Stimulated activated CD4-positive, alpha-beta T cell treated with anti-CD3 and anti-CD28 coated beads, Interleukin-1b, Interleukin-23, amount 100 ng/mL, for 4 hours (primary cell): ENCODE measurements around the gene ANKRD18A.

Experiments
- DNase-seq, 2 donors: peaks; one replicate each; pipeline ENCODE4 v3.0.0-alpha.2; 2020; ENCODE audit warnings: low read depth in 2 of 2

Gene ANKRD18A

DNA sequence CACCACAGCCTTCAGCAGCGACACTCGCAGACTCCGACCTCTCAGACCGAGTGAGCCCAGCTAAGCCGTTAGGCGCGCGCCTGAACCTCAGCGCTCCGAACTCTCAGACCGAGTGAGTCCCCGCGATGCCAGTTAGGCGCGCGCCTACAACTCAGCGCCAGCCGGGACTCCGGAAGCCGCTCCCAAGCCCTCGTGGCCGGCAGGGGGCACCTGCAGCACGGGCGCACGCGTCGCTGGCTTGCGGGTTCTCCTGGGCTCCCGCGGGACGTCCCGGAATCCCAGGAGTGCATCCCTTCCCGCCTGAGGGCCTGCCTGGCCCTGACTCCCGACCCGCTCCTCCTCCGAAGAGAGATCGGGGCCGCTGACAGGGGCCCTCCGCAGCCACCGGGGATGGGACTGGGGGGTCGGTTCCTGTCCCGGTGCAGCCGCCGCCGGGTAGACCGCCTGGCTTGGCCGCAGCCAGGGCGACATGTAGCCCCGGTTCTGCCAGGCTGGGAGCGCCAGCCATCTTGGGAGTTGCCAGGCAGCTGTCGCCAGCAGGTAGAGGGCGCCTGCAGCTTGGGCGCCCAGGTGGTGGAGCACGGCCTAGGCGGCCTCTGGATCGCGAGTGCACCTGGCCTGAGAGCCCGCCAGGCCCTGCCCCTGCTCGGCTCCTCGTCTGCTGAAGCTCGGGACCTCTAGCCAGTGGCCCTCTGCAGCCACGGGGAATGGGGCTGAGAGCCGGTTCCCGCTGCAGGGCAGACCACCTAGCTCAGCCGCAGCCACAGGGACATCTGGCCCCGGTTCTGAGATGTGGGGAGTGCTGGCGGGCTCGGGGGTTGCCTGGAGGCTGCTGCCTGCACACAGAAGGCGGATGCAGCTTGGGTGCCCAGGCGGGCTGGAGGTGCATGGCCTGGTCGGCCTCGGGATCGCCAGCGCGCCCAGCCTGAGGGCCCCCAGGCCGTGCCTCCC lies at the start of gene ANKRD18A:
ANKRD18A (minus strand) TSS at position 114 of the 951 bp plus-strand sequence. CDS start 311 bp downstream, outside the sequence.
- DNase-seq = peak; percentile 45 to 66

DNA sequence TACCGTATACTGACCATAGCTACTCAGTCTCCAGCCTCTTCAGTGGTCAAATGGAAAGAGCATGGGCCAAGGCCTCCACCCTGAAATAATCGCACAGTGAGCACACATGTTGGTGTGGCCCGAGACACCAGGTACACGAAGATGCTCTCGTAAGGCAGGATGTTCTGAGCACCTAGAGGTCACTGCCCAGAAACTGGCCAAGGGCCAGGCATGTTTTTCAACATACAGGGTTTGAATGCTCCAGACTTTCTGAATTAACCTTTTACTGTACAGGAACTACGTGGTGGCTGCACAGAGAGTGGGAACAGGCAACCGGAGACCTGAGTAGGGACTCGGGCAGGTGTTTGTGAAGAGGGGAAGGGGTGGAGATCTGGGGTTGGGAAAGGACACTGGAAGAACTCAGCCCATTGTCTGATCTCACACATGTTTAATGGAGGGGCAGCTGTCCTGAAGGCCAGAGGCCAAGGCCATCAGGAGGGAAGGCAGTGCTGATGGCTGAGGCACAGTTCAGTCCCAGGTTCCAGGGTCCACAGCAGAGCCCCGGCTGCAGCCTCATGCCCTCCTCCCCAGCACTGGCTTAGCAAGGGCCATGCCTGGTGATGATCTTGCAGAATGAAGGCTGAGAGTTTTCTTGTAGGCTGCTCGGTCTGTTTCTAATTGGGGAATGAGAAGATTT lies 48.5 kb upstream of the ANKRD18A start:
- no peak for DNase-seq

DNA sequence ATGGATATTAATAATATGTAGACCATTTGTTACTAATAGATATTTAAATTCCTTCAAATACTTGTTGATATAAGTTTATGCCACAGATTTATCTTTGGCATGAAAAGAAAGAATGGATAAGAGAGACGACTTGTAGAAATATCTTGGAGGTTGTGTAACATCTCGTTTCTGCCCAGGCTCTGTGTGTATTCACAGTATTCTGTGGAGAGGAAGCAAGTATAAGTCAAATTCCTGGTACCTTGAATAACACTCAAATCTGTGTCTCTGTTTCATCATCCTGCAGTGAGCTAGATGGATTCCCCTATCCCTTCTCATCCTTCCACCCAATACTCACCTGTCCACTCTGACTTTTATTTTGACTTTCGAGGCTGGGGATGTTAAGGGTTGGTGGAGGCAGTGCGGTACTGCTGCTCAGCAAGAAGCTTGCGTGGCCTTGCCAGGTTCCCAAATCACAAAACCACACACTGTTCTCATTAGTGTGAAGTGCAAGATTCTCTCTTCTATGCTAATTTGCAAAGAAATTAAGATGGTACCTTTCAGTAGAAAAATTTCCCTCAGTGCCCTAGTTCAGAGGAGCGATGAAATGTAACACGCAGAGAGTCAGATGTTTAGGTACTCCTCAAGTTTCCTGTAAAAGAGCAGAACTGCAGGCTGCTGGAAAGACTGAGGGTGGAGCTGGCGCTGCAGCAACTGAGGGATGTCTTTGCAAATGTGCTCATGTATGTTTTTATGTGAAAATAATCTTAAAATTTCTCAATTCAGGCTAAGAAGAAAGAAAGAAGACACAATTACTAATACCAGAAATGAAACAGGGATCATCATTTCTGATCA lies 42.6 kb upstream of the ANKRD18A start:
- no peak for DNase-seq

DNA sequence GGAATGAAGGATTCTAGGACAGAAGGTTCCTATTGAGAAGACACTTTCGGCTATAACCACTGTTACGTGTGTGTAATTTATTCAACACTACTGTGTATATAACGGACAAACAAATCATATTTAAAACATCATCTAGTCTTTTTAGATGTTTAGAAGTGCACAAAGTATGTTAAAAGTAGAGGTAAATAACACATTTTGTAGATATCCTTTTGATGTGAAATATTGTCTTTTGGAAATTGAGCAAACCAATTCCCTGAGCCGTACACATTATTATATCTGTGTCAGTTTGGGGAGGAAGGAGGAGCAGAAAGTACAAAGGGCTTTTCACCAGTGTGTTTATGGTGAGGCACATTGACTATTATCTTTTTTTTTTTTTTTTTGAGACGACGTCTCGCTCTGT lies 39.1 kb upstream of the ANKRD18A start:
- DNase-seq = no peak

DNA sequence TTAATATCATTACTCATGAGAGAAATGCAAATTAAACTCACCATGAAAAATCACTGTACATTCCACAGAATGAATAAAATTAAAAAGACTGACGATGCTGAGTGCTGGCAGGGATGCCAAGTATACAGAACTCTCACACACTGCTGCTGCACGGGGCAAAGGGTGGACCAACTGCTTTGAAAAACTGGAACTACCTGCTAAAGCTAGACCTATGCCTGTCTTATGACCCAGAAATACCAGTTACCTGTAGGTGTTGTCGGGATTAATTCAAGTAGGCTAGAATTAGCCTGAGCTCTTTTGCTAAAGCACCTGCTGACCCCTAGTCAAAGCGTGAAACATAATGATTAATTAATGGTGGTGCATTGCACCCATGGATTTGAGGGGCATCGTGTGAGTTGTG lies 36.5 kb upstream of the ANKRD18A start:
- DNase-seq = no peak

DNA sequence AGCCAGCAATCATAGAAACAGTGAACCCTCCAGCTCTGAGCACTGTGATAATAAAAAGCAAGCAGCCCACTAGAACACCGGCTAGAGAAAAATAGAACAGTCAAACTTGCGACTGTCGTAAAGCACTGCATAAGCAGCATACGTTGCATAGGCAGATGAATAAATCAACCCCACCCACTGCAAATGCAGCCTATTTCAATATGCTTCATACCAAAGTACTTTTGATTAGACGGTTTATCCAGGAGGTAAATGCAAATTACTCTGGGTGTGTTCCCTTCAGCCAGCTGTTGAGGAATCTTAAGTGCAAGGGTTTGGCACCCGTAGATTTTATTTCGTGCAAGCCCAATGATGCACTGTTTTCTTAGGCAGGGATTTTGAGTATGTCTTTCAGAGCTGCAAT lies 32.1 kb upstream of the ANKRD18A start:
- DNase-seq = no peak

DNA sequence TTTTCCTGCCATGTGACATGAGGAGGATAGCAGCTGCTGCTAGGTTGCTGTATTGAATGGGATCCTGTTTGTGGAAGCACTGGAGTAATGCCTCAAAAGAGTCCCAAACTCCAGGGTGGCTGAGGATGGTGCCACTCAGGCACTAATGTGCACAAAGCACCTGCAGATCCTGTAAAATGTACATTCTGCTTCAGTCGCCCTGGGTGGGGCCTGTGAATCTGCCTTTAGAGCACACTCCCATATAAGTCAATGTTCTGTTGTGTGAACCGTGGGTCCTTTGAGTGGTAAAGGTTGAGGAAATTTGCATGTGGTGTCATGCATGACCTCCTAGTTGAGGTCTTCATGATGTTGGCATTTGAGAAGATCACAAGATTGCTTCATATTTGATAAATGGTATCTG lies 31.6 kb upstream of the ANKRD18A start:
- DNase-seq = no peak

DNA sequence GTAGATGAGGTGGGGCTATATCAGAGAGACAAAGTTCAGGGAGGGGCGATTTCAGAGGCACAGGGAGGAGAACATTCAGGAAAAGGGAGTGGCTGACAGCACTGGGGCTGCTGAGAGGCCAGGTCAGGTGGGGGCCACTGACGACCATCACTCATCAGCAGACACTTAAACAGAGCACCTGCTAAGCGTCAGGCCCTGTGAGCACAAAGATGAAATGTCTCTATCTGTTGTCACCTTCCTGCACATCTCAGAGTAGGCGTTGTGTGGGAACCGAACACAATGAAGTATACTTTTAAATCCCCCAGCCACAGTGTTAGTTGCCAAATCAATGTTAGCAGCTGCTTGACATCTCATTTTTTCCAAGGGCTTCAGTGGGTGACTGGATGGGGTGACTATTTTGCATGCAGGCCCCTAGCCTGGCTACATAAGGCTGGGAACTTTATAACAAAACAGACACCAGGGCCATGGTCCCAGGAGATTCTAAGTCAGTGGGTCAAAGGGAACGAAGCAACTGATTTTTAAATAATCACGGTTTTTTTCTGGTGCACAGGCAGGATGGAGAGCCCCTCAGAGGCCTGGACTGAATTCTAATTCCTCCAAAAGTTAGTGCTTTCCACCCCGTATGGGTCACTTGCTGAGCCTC lies 31.1 kb upstream of the ANKRD18A start:
- no peak for DNase-seq

DNA sequence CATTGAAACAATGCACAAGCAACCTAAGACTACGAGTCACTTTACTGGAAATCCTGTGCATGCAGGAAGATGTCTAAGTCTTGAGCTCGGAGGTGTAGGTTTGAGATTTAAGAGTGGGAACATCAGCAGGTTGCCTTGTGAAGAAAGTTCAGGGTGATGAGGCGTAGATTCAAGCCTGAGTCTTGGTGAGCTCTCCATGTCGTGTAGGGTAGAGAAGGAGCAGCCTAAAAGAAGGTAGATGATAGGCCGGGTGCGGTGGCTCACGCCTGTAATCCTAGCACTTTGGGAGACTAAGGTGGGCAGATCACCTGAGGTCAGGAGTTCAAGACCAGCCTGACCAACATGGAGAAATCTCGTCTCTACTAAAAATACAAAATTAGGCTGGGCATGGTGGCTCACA lies 30.2 kb upstream of the ANKRD18A start:
- no peak for DNase-seq

DNA sequence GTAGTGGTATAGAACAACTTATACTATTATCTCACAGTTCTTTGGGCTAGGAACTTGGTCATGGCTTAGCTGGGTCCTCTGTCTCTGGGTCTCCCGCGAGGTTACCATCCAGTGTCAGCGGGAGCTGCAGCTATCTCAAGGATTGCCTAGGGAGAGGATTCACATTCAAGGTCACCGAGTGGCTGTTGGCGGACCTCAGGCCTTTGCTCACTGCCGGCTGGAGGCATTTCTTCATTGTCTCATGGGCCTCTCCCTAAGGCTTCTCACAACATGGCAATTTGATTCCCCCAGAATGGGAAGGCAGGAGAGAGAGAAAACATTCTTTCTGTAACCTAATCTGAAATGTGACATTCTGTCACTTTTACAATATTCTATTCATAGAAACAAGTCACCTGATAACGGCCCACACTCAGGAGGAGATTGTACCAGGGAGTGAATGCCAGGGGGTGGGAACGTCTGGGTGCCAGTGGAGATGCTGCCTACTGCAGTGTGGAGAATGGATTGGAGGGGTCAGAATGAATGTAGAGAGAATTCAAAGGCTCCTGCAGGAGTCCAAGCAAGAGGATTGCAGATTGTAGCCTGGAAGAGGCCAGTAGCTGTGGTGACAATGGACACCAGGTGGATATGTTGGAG lies 29.5 kb upstream of the ANKRD18A start:
- no peak for DNase-seq

DNA sequence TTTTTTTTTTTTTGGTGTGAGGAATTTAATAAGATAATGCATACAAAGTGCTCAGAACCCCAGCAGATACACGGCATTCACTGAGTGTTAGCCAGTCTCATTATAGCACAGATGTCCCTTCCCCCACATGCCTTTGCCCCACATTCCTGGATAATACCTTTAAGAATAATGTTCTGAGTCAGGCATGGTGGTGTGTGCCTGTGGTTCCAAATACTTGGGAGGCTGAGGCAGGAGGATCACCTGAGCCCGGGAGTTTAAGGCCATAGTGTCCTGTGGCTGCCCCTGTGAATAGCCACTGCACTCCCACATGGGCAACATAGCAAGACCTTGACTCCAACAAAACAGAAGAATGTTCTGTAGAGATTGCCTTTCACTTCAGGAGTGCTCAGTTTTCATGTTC lies 24.2 kb upstream of the ANKRD18A start:
- no peak for DNase-seq

DNA sequence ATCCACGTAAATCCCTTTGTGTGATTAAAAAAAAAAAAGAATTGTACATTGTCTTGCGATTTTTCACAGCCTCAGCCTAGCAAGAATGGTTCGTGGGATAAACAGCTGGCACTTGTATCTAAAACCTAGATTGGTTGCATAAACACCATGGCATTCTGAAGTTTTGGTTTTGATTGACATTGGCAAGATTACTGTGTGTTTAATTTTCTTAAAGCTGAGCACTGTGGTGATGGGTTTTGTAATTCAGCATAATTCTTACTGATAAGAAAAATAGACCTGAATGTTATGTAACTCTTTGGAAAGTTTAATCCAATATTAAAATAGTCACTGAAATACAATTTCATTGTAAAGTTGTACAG lies 23.4 kb upstream of the ANKRD18A start:
- no peak for DNase-seq

DNA sequence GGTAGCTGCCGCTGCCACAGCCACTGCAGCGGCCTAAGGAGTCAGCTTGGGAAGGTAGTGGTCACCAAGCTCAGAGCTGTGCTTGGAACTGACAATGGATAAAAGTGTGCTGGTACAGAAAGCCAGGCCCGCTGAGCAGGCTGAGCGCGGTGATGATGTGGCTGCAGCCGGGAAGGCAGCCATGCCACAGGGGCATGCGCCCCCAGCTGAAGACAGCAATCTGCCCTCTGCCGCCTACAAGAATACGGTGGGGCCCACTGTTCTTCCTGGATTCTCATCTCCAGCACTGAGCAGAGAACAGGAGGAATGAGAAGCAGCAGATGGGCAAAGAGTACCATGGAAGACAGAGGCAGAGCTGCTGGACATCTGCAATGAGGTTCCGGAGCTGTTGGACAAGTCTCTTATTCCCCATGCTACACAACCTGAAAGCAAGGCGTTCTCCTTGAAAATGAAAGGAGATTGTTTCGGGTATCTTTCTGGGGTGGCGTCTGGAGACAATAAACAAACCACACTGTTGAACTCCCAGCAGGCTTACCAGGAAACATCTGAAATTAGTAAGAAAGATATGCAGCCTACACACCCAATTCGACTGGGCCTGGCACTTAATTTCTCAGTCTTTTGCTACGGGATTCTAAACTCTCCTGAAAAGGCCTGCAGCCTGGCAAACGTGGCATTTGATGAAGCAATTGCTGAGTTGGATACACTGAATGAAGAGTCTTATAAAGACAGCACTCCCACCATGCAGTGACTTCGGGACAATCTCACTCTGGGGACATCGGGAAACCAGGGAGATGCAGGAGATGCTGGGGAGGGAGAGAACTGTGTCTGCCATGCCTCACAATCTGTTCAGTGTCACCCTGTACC lies 22.8 kb upstream of the ANKRD18A start:
- no peak for DNase-seq

DNA sequence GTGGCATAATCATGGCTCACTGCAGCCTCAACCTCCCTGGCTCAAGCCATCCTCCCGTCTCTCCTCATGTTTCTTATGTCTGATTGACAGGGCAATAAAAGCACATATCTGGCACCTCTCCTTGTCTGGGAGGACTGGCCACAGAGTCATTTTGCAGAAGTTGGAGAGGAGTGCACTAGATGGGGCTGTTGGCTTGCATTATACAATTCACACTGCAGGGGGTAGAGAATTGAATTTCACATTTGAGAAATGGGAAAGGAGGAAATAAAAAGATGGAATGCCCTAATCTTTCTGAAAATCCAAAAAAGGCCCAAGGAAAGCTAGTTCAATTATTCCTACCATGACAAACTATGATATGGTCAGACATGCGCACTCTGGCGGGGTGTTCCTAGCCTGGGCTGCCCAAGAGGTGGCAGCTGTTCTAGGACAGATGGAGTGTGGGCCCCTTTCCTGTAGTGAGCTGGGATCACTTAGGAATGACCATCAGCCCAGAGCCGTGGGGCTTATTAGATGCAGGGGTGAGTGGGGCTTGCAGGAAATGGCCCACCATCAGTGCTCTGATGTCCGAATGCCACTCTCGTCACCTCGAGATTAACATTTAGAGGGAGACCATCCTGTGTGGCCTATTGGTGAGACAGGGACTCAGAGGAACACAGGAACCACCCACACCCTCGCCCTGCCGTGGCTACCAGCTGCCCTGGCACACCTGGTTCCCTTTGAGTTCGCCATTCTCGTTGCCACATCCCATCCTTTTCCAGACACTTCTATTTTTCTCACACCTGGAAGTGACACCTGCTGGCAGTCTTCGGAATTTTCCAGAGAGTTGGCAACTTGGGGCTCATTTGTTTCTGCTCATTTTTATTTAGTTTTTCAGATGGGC lies 21.8 kb upstream of the ANKRD18A start:
- DNase-seq = no peak

DNA sequence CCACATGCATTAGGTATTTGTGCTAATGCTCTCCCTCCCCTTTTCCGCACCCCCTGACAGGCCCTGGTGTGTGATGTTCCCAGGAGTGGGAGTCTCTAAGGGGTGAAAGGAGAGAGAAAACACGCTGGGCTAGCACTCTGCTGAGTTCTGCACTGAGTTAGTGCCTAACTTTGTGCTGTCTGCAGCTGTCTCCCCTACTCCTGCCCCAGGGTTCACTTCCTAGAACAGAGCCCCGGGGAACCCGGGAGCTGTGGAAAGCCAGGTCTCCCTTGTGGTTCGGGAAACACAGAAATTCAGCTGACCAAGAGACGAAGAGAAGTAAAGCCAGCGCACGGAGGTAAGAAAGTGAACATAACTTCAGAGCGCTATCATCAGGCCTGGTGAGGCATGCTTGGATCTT lies 20.7 kb upstream of the ANKRD18A start:
- DNase-seq = no peak

DNA sequence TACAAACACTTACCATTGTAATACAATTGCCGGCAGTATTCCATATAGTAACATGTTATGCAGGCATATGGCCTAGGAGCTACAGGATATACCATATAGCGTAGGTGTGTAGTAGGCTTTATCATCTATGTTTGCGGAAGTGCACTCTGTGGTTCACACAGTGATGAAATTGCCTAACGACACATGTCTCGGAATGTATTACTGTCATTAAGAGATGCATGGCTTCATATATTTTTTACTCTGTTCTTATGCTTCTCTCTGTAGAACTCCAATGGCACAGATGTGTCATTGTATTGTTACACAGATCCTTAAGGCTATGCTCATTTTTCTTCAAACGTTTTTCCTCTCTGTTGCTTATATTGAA lies 19.2 kb upstream of the ANKRD18A start:
- no peak for DNase-seq

DNA sequence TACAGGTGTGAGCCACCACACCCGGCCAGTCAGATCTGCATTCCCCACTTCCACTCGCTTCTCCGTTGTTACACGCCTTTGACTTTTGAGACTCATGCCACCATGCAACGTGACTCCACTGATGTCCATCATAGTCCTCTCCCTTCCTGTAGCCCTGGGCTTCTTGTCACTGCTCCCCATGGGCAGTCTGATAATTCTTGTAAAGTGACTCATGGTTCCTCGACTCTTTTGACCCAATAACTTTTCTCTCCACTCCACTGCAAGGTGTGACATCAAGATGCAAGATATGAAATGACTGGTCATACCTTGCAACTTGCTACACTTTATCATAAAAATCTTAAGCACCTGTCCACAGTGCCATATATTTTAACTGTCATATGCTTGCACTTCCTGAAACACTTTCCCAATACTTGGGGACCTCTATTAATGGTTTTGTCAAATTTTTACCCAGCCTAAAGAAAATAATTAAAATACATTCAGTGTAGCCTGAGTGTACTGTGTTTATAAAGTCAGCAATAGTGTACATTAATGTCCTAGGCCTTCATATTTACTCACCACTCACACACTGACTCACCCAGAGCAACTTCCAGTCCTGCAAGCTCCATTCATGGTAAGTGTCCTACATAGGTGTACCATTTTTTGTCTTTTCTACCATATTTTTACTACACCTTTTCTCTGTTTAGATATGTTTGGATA lies 18.6 kb upstream of the ANKRD18A start:
- no peak for DNase-seq

DNA sequence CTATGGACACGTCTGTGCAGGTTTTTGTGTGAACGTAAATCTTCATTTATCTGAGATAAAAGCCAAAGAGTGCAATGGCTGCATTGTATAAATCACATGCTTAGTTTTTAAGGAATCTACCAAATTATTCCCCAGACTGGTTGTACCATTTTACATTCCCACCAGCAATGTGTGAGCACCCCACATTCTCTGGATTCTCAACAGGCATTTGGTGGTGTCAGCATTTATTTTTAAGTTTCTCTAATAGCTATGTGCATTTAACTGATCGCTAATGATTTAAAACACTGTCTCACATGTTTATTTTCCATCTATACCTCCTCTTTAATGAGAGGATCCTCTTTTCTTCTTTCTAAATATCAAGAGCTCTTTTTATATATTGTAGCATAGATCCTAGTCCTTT lies 13.9 kb upstream of the ANKRD18A start:
- no peak for DNase-seq

DNA sequence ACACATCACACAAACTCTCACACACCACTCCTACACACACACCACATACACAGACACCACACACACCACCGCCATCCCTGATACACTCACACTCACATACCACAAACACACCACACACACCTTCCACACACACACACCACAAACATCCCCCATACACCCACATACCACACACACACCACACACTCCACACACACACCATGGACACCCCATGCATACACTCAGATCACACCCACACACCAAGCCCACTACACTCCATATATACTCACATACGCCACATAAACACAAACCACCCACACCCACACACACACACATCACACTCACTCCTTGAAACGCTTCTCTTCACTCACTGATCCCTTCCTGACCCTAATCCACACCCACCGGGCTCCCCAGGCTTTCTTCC lies 9.1 kb upstream of the ANKRD18A start:
- no peak for DNase-seq
